GM10847 (cell line): Measurements from ENCODE around the gene TAF4B.

ENCODE experiments used
- POLR2A ChIP-seq: IDR thresholded peaks from 2 replicates; pipeline ENCODE4 v1.6.1; 2011; ENCODE audit not compliant: insufficient read length; ENCODE audit errors: extremely low read depth

The TAF4B gene

GRCh38 chr18:26290385-26290784 lies 64.1 kb downstream of the TAF4B start:
- no peak for TF ChIP-seq POLR2A

- TF ChIP-seq POLR2A, result no peak
Observed at GRCh38 chr18:26293982-26294381, 67.7 kb downstream of the TAF4B start.

GRCh38 chr18:26298107-26298506 lies 71.9 kb downstream of the TAF4B start:
- no peak for TF ChIP-seq POLR2A

DNA sequence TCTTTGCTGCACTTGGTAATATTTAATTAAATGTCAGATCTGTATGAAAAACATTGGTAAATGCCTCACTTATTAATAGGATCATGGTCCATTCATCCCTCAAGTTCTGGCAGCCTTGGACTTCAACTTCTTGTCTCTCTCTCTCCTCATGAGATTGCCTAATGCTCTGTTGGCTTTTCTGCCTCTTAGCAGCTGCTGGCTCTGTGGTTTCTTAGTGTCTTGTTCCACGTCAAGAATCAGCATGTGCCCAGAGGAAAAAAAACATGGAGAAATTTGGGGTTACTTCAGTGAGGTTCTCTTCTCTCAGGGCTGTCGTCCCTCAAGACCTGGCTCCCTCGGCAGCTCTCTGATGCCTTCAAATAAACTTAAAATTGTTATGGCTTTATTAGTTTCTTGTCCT lies 75.4 kb downstream of the TAF4B start:
- TF ChIP-seq POLR2A, result no peak

DNA sequence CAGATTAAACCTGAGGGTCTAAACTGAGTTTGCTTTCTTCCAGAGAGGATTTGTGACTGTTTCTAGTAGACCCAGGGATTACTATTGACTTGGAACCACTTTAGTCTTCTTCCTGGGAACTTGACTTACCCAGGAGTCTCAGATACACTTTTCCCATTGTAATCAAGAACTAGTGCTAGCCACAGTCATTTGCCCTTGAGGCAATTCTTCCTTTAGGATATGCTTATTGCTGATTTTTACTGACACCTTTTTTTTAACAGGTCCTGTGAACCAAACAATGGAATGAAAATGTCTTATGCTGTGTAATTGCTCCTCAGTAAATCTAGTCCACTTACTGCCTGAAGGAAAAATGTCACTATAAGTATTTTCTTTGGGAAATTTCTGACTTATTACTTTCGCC lies 78.3 kb downstream of the TAF4B start:
- TF ChIP-seq POLR2A, result no peak

DNA sequence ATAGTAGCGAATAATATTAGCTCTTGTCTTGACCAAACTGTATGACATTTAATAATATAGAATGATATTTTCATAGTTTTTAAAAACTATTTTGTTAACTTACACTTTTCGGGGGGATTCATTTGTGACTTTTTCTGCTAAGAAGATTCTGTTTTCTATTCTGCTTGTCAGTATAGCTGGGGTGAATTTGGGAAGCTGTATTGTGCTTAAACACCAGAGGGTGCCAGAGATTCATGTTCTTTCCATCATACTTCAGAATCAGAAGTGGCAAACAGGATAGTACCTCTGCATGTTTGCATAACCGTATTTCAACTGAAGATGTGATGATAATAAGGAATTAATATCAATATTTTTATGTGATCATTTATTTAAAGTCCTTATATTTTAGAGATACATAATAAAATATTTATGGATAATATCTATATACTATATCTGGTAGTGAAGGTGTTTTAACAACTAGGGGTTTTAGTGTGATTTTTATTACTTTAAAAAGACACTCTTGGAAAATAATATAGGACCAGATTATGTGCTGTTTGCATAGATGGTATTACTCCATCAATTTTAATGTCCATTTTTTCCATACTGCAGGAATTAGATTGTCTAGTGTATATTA lies 81.0 kb downstream of the TAF4B start:
- no peak for TF ChIP-seq POLR2A

DNA sequence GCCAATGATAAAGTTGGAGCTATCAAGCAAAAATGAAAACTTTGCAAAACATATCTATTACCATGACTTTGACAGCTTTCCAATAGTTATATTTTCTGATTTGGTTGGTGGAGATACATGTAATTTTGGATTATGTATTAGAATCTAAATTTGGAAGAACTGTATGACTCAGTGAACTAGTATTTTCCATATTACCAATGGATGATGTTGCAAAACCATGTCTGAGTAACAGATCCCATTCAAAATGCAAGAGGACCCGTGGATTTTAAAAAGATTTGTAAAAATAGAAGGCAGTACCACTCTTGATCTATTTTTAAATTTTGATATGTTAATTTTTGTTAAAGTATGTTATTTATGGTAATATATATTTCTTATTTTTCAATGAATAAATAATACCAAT lies 83.0 kb downstream of the TAF4B start:
- TF ChIP-seq POLR2A, result no peak

DNA sequence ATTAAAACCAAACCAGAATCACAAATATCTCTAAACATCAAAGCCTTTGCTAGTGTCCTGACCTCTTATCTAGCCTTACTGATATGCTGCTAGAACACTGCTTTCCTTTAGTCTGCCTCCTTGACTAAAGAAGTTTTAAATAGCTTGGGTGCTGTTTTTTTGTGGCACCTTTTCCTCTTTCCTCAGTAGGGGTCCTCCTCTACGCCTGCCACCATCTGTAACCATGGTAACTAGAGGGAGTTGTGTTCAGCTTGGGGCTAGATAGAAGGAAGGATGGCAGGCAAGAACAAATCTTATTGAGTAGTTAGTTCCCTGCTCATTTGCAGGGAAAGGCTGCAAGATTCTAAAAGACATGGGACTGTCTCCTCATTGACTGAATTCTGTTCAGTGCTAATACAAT lies 86.0 kb downstream of the TAF4B start:
- no peak for TF ChIP-seq POLR2A

GRCh38 chr18:26317398-26317797 lies 91.2 kb downstream of the TAF4B start:
- no peak for TF ChIP-seq POLR2A

- no peak for TF ChIP-seq POLR2A
Observed at GRCh38 chr18:26320686-26321085, 94.4 kb downstream of the TAF4B start.

GRCh38 chr18:26322890-26323653 lies 96.8 kb downstream of the TAF4B start:
- TF ChIP-seq POLR2A, result no peak

GRCh38 chr18:26325771-26326170 lies 99.5 kb downstream of the TAF4B start:
- TF ChIP-seq POLR2A, result no peak

- TF ChIP-seq POLR2A, result no peak
Observed at GRCh38 chr18:26327062-26327461, 100.8 kb downstream of the TAF4B start.

- no peak for TF ChIP-seq POLR2A
Observed at GRCh38 chr18:26332991-26333390, 106.7 kb downstream of the TAF4B start.

- no peak for TF ChIP-seq POLR2A
Observed at GRCh38 chr18:26335156-26335555, 108.9 kb downstream of the TAF4B start.

DNA sequence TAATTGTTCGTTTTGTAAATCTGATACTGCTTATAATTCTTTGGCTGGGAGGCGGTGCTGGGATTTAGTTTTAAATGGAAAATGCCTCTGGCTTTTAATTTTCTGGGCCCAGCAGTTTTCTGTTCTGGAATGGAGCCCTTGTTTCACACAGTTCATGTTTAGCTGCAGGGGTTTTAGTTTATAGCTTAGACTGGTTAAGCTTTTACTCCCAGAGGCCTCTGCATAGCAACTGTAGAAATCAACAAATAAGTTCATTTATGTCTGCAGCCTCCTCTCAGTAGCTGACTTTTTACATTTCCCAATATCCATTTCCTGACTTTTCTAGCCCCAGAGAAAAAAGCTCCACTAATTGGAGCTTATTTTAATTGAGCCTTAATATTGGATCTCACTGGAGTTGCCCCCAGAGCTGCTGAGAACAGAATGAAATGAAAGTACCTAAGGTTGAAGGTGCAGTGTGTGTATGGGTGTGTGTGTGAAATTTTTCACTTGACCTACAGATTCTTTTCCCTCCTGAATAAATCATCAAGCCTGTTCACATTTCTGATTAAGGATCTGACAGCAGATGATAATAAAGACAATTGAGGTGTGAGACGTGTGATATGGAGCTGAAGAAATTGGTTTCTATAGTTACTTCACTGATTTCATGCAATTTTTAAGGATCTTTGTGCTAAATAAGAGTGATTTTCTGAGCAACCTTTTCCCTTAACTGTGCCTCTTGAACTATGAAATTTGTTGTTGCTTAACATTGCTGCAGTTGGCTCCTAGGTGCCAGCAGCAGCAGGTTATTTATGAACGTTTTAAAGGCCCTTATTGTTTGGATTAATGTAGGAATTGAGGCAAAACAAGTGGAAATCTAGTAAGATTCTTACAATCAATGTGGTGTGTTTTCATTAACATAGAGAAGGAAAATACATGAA lies 109.6 kb downstream of the TAF4B start:
- TF ChIP-seq POLR2A, result no peak
